Loucy (cell line): ENCODE results near the gene OGDH.

Experiments used
- H2AFZ ChIP-seq: fragments of 200-600 bp; sonication (generic); 2 replicates; pipeline ENCODE4 v1.6.0; 2016; ENCODE audit warnings: antibody characterized with exemption, mild to moderate bottlenecking, low read length, moderate library complexity
- H3F3A ChIP-seq: fragments of 200-600 bp; 2 replicates; pipeline ENCODE4 v1.6.0; 2016; ENCODE audit warnings: antibody characterized with exemption, low read depth, mild to moderate bottlenecking
- H3K27me3 ChIP-seq: fragments of 200-600 bp; sonication (generic); 2 replicates; pipeline ENCODE4 v1.6.1; 2014; ENCODE audit warnings: low read length, mild to moderate bottlenecking; ENCODE audit not compliant: insufficient read depth, poor library complexity, severe bottlenecking
- H3K36me3 ChIP-seq: fragments of 200-600 bp; sonication (generic); 2 replicates; pipeline ENCODE4 v1.6.1; 2016; ENCODE audit warnings: low read length; ENCODE audit not compliant: insufficient read depth
- H3K4me1 ChIP-seq: fragments of 200-600 bp; sonication (generic); 2 replicates; pipeline ENCODE4 v1.5.1; 2014; ENCODE audit warnings: low read length, mild to moderate bottlenecking; ENCODE audit not compliant: insufficient read depth, poor library complexity, severe bottlenecking
- H3K4me2 ChIP-seq: fragments of 200-600 bp; sonication (generic); 2 replicates; pipeline ENCODE4 v1.6.0; 2014; ENCODE audit warnings: antibody characterized with exemption, low read length, low read depth, mild to moderate bottlenecking; ENCODE audit not compliant: poor library complexity, severe bottlenecking
- H3K4me3 ChIP-seq: fragments of 200-600 bp; sonication (generic); 2 replicates; pipeline ENCODE4 v1.5.1; 2014; ENCODE audit warnings: low read length, mild to moderate bottlenecking, mixed read lengths; ENCODE audit not compliant: poor library complexity, severe bottlenecking
- H3K79me2 ChIP-seq: fragments of 200-600 bp; sonication (generic); 2 replicates; pipeline ENCODE4 v1.6.1; 2014; ENCODE audit warnings: low read length; ENCODE audit not compliant: insufficient read depth
- H3K9ac ChIP-seq: fragments of 200-600 bp; sonication (generic); 2 replicates; pipeline ENCODE4 v1.6.0; 2014; ENCODE audit warnings: mild to moderate bottlenecking, low read depth, low read length, moderate library complexity; ENCODE audit not compliant: poor library complexity, severe bottlenecking
- H3K9me2 ChIP-seq: fragments of 200-600 bp; sonication (generic); replicated peaks from 2 replicates; pipeline ENCODE4 v1.6.1; 2016; ENCODE audit warnings: low read depth, low read length, mixed read lengths
- H3K9me3 ChIP-seq: fragments of 200-600 bp; sonication (generic); 2 replicates; pipeline ENCODE4 v1.6.1; 2014; ENCODE audit warnings: mild to moderate bottlenecking, antibody characterized with exemption, low read length, low read depth; ENCODE audit not compliant: insufficient read depth
- H4K20me1 ChIP-seq: fragments of 200-600 bp; sonication (generic); 2 replicates; pipeline ENCODE4 v1.6.0; 2014; ENCODE audit warnings: antibody characterized with exemption, low read length, mild to moderate bottlenecking; ENCODE audit not compliant: insufficient read depth, poor library complexity, severe bottlenecking
- EZH2phosphoT487 ChIP-seq: fragments of 200-600 bp; IDR thresholded peaks from 2 replicates; pipeline ENCODE4 v1.6.1; 2018; ENCODE audit warnings: antibody characterized with exemption, mild to moderate bottlenecking, moderate library complexity, borderline replicate concordance
- TF ChIP-seq, protein P1 (sequence below): fragments of 200-600 bp; sonication (generic); conservative IDR thresholded peaks from 2 replicates; pipeline ENCODE4 v1.5.1; 2014; ENCODE audit warnings: mild to moderate bottlenecking, antibody characterized with exemption, low read length

The OGDH gene

DNA sequence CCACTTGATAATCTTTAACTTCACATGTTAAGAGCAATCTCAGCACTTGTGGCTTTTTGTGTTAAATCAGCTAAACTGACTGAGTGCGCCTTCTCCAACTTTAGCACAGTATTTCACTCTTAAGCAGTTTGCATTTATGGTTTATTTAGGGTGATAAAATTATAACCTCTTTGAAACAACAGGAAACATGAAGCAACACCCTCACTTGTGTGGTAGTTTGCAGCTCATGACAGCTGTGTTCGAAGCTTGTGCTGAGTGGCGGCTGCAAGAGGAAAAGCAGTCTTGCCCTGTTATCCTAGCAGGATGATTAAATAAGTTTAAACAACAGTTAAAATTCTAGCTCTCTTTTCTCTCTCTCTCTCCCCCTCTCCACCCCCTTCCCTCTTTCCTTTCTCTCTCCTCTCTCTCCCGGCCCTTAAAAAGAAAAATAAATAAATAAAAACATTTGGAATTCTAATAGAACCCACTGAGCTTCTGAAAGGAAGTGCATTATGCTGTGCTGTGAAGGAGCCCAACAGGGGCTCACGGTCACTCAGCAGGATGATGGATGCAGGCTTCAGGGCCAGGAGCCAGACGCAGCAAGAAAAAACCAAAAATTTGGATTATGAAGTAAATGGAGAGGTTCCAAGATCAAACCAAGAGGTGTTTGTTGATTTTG lies 25.2 kb downstream of the OGDH start:
- peak overlapping the region; percentile 9 for H3K4me3 ChIP-seq
- H3F3A ChIP-seq: peaks cover 4% of the 10 kb centered on the region; the same call in 1 of the 2 replicates
- no peaks in the 10 kb centered on the region for H3K27me3 ChIP-seq
- no peak overlapping the region for H2AFZ ChIP-seq
- H3K4me2 ChIP-seq: peak overlapping the region; percentile 43
- H4K20me1 ChIP-seq: peaks cover 5% of the 10 kb centered on the region
- peaks cover 9% of the 10 kb centered on the region; the same call in 1 of the 2 replicates for H3K79me2 ChIP-seq
- peaks cover 54% of the 10 kb centered on the region for H3K4me1 ChIP-seq
- no peaks in the 10 kb centered on the region for H3K9me3 ChIP-seq
- H3K36me3 ChIP-seq: peaks cover 9% of the 10 kb centered on the region; the same call in 1 of the 2 replicates
- H3K9me2 ChIP-seq: no peaks in the 10 kb centered on the region
- TF ChIP-seq EZH2phosphoT487: no peak
- TF ChIP-seq, protein P1, sequence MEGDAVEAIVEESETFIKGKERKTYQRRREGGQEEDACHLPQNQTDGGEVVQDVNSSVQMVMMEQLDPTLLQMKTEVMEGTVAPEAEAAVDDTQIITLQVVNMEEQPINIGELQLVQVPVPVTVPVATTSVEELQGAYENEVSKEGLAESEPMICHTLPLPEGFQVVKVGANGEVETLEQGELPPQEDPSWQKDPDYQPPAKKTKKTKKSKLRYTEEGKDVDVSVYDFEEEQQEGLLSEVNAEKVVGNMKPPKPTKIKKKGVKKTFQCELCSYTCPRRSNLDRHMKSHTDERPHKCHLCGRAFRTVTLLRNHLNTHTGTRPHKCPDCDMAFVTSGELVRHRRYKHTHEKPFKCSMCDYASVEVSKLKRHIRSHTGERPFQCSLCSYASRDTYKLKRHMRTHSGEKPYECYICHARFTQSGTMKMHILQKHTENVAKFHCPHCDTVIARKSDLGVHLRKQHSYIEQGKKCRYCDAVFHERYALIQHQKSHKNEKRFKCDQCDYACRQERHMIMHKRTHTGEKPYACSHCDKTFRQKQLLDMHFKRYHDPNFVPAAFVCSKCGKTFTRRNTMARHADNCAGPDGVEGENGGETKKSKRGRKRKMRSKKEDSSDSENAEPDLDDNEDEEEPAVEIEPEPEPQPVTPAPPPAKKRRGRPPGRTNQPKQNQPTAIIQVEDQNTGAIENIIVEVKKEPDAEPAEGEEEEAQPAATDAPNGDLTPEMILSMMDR: no peak
- peak overlapping the region; percentile 47 for H3K9ac ChIP-seq

DNA sequence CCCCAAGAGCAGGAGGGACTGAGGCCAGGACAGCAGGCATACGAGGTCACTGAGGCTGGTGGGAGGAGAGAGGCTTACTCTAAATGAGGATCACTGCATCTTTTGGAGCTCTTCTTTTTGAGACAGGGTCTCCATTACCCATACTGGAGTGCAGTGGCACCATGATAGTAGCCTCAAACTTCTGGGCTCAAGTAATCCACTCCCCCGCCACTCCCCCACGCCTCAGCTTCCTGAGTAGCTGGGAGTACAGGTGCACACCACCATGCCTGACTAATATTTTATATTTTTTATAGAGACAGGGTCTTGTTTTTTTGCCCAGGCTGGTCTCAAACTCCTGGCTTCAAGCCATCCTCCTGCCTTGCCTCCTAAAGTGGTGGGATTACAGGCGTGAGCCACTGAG lies 25.8 kb downstream of the OGDH start:
- peaks cover 7% of the 10 kb centered on the region; the same call in 1 of the 2 replicates for H3K36me3 ChIP-seq

DNA sequence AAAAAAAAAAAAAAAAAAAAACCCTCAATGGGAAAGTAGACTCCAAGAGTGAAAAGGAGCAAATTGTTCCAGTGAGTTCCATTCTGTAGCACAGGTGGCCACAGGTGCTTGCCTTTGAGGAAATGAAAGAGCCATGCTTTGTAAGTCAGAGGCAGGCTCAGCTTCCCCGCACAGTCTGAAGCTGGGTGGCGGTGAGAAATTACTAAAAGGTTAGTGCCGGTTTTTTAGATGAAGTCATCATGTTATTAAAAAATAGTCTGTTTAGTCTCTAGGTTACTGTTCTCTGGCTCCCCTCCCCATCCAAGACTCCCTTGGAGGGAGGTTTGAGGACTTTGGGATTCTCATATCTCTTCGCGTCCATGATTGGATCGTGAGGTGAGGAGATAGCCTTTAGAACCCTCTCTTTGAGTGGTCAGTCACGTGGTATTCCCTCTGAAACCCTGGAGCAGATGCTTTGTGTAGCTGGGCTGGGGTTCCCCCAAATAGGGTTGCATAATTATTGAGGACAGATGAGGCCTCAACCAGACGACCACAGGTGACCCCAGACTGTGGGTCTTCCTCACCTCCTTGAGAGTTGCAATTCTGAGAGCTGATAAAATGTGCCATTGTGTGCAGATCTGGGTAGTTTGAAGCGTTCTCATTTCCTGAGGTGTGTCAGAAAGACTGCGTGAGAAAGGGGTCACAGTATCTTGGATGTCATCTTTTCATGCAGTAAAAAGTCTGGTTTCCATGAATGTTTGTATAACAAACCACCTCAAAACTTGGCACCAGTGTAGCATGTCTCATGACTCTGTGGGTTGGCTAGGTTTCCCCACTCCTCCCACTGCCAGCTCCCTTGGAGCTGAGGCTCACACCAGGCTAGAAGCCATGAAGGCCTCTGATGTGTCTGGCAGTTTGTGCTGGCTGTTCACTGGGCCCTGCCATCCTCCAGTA lies 27.1 kb downstream of the OGDH start:
- Histone ChIP-seq H3K4me3 (no peak overlapping the region), H4K20me1 (peaks cover 5% of the 10 kb centered on the region), H3K9ac (peak overlapping the region; percentile 36), H3K36me3 (peaks cover 7% of the 10 kb centered on the region; the same call in 1 of the 2 replicates), H2AFZ (no peak overlapping the region), H3K4me1 (peaks cover 74% of the 10 kb centered on the region), H3K9me3 (no peaks in the 10 kb centered on the region), H3F3A (peaks cover 4% of the 10 kb centered on the region; the same call in 1 of the 2 replicates), H3K79me2 (peaks cover 22% of the 10 kb centered on the region; the same call in 1 of the 2 replicates), H3K9me2 (no peaks in the 10 kb centered on the region), H3K27me3 (no peaks in the 10 kb centered on the region), H3K4me2 (peak overlapping the region; percentile 40)
- TF ChIP-seq EZH2phosphoT487: no peak
- TF ChIP-seq, protein P1: no peak

More for the DNA sequence above, 25.8 kb downstream of the OGDH start:
- Histone ChIP-seq H3F3A (peaks cover 4% of the 10 kb centered on the region; the same call in 1 of the 2 replicates), H4K20me1 (peaks cover 5% of the 10 kb centered on the region), H3K9me2 (no peaks in the 10 kb centered on the region), H3K9me3 (no peaks in the 10 kb centered on the region), H3K4me3 (peak overlapping the region; percentile 9), H3K4me1 (peaks cover 60% of the 10 kb centered on the region), H3K4me2 (peak overlapping the region; percentile 43), H2AFZ (no peak overlapping the region), H3K27me3 (no peaks in the 10 kb centered on the region), H3K9ac (peak overlapping the region; percentile 47), H3K79me2 (peaks cover 15% of the 10 kb centered on the region; the same call in 1 of the 2 replicates)
- TF ChIP-seq EZH2phosphoT487: no peak
- TF ChIP-seq, protein P1: no peak
